ENCODE results near the gene LRRC51.

LRRC51 gene

DNA sequence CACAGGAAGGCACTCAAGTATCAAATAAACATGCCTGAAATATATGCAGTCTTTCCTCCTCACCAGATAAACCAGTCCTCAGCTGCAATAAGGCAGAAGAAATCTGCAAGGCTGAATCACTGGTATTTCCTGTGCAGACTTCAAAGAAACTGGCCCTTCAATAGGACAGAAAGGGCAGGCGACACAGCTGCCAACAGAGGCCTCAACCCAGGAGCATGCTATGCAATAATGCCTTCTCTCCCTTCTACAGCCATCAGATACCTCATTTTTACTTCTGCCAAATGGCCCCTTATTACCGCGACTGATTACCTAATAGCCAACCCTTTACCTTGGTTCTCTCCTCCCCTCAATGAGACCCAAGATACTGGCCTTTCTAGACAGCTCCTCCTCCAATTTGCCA is 8.3 kb upstream of the LRRC51 start:
- DNase-seq: no peak

DNA sequence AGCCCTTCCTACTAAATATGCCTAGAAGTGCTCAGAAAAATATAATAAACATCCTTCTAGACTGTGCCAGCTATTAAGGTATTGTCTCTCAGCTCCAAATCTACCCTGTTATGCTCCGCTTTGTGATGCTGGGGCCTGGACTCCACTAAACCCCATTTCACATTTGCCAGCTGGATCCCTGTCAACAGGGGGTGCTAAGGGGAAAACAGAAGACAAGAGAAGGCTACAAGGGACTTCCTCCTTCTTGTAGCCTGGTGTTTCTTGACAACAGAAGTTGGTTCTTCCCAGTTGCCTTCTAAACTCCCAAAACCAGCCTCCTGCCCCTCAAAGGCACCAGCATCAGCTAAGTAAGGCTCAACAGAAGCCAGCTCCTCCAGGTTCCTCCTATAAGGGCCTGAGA is 5.5 kb upstream of the LRRC51 start:
- DNase-seq: peak; percentile 15 to 16

DNA sequence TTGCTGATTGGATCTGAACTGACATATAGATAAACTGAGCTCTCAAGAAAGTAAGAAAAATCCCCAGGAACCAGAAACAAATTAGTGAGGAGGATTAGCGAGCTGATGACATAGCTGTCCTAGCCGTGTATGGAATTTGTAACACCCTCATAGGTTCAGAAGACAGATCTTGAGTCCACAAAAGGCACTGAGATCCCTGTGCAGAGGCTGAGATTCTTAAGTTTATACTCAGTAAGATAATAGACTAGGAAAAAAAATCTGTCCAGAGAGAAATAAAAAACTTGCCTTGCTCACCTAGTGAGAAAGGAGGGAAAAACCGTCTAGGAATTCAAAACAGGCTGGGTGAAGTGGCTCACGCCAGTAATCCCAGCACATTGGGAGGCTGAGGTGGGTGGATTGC is 4.9 kb upstream of the LRRC51 start:
- no peak for DNase-seq

DNA sequence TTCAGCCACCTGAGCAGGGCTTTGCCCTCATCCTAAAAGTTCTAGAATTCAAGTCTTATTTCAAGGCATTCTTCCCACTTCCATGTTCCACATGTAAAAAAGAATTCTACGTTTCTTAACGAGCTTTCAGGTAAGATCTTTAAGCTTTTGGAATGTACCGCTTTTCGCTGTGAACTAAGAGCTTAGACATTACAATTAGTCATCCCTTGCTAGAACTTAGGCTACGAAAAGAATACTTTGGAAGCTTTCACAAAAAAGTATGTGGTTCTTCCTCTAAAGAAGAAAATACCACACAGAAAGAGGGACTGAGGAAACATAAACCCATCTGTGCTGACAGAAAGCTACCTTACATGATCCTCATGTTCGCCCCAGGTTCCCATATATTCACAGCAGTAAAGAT is 2.2 kb upstream of the LRRC51 start:
- DNase-seq: no peak

DNA sequence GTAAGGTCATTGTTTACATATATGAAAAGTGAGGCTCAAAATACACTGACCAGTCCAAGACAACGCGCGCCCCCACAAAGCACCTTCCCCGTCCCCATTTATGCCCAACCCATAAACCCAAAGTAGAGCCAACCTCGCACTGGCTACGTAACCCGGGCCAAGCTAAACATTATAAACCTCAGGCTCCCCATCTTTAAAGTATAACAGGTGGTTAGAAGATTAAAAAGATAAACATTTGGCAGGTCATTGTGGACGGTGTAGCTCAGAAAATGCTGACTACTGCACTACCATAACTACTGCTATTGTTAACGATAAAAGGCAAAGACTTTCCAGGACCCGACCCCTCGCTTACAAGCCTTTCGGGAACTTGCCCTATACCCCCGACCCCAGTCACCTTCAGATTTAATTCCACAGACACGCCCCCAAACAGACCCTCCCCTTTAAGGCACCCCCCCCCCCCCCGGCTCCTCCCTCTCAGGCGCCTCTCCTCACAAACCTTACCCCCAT is 778 bp upstream of the LRRC51 start:
- peak in 1 of 2 donors; percentile 65 for DNase-seq

DNA sequence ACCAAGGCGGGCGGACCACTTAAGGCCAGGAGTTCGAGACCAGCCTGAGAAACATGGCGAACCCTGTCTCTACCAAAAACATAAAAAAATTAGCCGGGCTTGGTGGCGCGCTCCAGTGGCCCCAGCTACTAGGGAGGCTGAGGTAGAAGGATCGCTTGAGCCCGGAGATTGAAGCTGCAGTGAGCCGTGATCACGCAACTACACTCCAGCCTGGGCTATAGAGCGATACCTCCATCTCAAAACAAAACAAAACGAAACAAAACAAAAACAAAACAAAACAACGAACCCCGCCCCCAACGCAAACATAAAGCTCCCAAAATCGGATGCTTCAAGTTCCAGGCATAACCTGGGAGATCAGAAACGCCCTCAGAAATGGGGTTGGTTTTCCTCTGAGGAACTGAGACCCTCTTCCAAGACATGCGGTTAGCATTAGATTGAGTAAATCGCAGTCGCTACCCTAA is 564 bp downstream of the LRRC51 start:
- DNase-seq: no peak

DNA sequence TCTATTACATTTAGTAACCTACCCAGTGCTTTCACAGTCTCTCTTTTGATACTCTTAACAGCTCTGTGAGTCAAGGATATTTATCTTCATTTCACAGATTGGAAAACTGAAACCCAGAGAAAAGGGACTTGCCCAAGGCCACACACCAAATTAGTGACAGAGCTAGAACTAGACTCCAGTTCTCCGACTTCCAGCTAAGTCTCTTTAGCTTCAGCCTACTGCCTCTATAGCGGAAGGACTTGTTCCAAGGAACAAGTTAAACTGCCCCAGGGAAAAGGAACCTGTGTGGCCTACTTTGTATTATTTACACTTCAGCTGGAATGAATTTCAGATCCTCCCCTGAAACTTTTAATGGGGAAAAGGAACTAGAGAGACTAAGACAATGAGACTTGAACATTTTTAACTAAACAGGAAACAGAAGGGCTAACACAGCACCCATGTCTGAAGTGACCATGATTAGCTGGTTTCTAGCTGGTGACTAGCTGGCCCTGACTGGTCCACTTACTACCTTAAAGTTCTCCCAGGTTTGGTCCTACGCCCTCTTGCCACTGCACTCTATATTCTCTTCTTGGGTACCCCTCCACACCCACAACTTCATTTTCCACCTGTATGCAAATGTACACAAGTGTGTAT is 1.3 kb downstream of the LRRC51 start:
- no peak for DNase-seq

DNA sequence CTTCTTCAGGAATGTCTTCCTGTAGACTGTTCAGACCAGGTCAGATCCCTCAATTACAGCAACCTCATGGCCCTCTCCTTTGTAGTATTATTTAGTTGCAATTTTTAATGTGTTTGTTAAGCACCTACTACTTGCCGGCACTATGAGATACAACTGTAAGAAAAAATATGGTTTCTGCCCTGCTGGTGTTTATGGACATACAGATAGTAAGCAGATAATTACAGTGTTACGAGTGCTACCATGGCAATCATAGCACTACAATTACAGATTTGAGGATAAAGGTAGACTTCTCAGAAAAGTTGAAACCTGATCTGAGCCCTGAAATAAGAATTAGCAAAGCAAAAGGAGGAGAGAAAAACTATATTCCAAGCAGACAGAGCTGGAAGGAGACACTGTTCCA is 2.8 kb downstream of the LRRC51 start:
- no peak for DNase-seq

DNA sequence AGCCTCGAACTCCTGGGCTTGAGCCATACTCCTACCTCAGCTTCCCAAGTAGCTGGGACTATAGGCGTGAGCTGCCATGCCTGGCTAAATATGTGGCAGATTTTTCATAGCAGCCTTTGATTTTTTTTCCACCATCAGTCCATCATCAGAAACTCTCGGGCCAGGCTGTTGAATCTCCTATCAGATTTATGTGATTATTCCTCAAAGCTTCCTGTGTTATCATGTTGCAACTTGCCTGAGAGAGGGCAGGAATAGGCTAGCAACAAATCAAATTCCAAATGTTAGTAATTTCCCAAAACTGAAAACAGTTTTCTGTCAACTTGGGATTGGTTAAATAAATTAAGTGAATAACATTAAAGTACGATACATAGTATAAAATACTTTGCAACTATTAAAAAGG is 3.4 kb downstream of the LRRC51 start:
- DNase-seq: no peak

DNA sequence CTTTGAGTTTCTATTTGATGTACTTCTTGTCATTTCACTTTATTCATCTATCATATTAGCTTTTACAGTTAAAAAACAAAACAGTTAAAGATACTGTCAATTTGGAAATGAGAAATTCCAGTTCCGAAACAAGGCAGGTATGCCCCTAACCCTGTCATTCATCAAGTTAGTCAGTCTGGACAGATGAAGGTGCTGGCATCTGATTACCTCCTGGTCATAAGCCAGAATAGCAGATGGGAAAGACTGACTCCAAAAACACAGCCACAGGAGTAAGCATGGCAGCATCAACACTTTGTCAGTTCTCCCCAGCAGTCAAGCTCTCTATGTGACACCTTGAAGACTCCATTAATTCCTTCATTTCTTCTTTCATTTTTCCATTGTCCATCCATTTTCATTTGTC is 4.3 kb downstream of the LRRC51 start:
- DNase-seq: no peak

DNA sequence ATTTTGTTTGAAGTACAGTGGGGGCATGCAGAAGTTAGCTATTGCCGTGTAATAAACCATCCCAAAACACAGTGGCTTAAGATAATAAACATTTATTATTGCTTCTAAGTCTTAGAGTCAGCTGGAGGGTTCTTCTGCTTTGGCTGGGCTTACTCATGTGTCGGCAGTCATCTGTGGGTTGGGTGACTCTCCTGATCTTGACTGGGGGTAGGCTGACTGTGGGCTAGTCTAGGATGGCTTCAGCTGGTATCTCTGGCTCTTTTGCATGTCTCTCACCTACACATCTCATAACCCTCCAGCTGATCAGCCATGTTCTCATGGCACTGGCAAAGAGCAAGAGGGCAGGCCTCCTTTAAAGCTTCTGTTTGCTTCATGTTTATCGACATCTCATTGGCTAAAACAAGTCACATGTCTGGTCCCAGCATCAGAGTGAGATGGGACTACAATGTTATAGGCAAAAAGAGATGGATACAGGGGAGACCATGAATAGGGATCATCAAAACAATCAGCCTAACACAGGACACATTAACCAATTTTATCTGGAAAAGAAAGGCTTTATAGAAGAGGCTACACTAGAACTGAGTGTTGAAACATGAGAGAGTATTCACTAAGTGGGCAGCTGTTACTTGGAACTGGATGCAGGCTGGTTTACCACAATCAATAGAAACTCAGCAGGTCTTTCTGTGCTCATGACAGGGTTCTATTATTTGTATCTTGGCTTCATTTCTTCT is 5.1 kb downstream of the LRRC51 start:
- no peak for DNase-seq

DNA sequence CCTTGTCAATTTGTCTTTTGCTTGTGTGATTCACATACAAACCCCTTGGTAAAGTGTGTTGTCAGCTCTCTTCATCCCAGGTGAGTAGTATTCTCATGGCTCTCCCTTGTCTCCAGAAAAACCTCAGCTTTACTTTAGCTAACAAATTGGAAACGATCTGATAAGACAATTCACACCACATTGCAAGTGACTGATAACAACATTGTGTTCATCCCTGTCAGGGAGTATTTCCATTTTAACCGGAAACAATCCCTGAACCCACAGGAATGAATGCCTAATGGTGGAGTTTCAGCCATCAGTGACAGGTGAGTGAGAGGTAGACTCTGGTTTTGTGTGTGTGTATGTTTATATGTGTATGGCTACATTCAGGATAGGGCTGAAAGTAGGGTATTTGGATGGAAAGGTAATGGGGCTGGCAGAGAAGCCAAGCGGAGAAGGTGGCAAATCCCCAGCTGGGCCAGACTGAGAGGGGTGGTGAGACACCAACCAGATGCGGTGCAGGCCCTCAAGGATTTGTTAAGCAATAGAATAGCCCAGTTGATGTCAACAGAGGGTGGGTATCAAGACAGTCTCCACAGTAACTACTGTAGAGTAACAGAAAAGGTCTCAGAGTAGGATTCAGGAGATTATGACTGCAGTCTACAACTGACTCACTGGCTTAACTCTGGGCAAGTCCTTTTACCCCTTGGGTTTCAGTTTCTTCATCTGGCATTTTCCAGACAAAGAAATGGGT is 7.6 kb downstream of the LRRC51 start:
- DNase-seq: no peak

DNA sequence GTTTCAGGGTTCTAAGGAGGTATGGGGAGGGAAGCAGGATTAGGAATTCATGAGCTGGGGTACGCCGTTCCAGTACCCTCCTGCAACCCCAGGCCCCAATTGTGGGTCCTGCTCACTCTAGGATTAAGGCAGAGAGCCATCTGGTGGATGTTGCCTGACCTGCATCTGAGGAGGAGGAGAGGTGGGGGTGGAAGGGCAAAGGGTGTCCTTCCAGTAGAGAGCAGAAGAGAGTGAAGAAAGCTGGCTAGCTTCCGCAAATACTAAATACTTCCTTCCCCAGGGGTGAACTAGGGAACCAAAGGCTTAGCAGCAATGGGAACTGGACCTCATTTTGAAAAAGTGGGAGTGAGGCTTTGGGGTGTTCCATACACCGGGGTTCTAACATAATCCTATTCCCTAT is 10.6 kb downstream of the LRRC51 start:
- peak; percentile 77 to 79 for DNase-seq

DNA sequence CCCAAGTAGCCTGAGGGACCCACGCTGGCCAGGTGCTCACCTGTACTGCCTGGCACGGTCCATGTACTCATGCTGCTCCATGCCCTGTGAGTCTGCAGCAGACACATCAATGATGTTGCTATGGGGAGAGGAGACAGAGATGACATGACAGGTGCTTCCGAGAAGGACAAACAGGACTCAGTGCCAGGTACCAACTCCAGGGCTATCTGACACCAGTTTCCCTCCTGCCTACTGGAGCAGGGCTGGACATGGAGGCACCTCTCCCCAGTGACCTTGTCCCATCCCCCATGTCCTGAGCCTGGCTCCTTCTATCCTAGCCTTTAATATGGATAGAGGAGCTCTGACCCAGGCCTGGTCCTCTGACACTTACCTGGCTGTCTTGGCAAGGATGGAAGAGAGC is 18.1 kb downstream of the LRRC51 start:
- DNase-seq: no peak

DNA sequence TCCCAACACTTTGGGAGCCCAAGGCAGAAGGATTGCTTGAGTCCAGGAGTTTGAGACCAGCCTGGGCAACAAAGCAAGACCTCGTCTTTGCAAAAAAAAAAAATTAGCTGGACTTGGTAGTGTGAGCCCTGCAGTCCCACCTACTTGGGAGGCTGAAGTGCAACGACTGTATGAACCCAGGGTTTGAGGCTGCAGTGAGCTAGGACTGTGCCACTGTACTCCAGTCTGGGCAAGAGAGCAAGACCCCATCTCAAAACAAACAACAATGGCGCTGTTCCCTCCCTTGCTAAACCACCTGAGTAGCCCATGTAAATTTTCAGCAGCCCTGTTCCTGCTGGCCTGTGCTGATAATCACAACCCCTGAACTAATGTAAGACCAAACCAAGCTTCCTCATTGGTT is 19.4 kb downstream of the LRRC51 start:
- no peak for DNase-seq

DNA sequence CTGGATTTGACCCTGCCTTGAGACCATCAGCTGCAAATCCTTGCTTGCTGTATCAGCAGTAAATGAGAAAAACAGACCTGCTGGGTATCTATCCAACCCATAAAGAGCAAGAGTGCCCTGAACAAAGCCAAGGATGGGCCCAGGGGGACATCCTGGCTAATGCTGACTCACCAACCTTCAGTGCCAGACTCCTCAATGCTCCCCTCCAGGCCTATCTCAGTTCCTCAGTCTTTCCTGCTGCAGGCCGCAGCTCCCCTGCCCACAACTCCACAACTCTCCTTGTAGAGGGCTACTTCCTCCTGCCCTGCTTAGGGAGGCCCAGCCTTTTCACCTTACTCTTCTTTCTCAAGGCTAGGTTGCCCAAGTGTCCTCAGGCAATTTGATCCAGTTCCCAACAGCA is 19.8 kb downstream of the LRRC51 start:
- DNase-seq: peak in 1 of 2 donors; percentile 33

DNA sequence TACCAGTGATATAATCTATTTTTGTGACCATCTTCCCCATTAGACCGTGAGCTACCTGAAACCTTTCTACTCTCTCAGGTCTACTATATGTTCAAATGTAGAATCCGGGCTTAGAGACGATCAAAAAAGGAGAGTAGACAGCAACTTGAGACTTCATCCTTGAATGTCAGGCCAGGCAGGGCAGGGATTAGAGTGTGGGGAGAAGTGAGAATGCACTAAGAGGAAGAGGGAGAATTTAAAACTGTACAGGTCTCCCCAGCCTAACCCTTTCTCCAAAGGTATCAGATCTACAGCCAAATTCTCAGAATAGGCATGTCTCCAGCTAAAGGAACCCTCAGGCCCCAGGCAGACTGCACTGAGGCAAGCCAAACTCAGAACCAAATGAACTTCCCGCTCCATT is 21.5 kb downstream of the LRRC51 start:
- DNase-seq: no peak

DNA sequence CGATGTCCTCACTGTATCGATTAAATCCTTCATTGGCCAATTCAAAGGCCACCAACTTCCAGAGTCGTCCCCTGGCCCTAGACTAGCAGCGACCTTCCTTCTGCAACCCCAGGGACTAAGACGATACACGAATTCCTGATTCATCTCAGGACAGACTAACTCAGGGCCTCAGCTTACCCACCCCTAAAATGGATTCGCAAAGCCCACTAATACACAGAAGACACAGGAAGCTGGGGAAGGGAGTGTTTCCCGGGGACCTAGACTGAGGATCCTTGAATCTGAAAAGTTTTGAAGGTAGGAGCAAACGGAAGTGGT is 21.9 kb downstream of the LRRC51 start:
- no peak for DNase-seq

DNA sequence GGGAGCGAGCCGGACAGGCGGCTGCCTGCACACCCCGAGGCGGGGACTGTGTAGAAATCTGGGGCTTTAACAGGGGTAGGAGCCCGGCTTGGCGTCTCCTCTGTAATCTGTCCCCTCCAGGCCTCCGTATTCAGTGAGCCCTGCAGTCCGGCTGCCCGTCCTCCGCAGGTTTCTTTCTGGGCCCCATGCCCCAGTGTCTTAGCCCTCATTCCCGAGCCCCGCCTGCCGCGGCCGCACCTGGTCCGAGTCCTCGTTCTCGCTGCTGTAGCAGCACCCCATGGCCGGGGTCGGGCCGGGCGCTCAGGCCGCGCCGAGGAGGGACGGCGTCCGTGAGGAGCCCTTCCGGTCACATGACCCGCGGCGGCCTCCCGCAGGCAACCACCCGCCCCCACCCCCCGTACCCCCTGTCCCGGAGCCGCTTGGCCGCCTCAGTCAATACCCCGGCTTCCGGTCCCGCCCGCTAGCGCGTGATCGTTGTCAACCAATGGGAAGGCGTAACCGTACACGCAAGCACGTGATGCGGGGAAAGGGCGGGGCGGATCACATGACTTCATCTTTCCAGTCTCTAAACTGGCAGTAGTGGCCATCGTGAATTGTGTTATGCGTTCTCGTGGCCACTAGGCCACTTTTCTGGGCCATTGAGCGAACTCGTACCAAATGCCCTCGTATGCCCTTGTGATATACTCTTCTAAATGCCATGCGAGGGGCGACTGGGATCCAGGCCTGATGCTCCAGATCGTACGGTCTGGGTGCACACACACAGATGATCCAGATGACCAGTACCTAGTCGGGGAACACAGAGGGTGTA is 22.5 kb downstream of the LRRC51 start, which contains the start of gene LAMTOR1:
Gene LAMTOR1 (minus strand): TSS at position 352 of the 808 bp plus-strand sequence. CDS start 73 bp downstream, at position 279.
- peak; percentile 98 for DNase-seq

DNA sequence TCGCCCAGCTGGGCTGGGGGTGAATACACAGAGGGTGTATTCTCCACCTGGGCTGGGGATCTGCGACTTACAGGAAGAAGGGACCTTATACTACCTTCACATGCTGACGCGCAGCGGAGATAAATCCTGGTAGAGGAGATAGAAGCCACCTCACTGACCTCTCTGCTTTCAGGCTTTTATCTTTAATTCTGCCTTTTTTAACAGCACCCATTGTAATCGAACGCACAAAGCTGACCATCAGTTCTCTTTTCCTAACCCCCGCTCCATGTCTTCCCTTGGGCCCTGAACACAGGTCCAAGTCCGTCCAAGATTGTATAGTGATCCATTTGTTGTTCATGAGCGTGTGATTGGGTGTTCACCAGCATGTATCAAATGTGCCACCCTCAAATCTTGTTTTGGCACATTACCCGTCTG is 23.1 kb downstream of the LRRC51 start:
- DNase-seq: no peak

DNA sequence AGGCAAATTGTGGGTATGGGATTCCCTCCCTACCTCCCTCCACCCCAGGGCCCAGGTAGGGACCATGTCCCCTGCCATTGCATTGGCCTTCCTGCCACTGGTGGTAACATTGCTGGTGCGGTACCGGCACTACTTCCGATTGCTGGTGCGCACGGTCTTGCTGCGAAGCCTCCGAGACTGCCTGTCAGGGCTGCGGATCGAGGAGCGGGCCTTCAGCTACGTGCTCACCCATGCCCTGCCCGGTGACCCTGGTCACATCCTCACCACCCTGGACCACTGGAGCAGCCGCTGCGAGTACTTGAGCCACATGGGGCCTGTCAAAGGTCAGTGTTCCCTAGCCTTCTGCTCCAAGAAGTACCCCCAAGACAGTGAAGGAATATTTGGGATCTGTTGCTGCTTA is 25.2 kb downstream of the LRRC51 start, which contains the start of gene TOMT:
Gene TOMT (plus strand): TSS at position 37 of the 400 bp plus-strand sequence. CDS start 28 bp downstream, at position 65.
- DNase-seq: no peak

DNA sequence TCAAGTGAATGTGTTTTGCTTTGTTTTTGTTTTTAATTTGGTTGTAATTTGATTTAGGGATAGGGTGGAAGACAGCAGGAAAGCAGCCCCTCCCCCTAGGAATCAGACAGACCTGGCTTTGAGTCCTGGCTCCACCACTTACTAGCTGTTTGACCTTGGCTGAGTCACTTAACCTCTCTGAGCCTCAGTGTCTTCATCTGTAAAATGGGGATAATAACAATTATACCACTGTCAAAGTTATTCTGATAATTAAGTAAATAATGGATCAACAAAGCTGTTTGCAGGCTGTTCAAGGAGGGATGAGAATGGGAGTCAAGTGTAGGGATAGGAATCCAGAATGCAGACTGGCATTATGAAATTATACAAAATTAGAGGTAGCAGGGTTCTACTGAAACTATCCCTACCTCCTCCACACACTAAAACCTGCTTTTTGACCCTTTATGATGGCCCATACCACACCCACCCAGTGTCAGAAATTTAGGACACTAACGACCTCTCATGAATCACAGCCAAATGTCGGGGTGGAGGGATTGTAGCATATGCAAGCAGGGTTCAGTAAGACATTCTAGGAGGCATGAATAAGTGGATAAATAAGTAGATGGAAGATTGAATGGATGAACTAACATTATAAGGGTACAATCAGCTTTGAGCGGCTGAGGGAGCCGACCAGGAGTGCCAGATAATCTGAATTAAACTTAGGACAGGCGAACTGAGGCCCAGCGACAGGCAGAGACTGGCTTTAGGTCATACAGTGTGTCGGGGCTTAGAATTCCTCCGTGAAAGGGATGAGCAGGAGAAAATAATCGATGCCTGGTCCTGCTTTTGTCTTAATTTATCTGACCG is 30.9 kb downstream of the LRRC51 start:
- no peak for DNase-seq

All from CD4-positive, alpha-beta T cell treated with Interleukin-4 for 1 hour (primary cell).